Measurements from ENCODE around the gene COA3.

The COA3 gene

GRCh38 chr17:42818379-42818778 is 19.9 kb upstream of the COA3 start:
- DNase-seq (ENCODE audit: low read depth in 2 of 2), result no peak

DNA sequence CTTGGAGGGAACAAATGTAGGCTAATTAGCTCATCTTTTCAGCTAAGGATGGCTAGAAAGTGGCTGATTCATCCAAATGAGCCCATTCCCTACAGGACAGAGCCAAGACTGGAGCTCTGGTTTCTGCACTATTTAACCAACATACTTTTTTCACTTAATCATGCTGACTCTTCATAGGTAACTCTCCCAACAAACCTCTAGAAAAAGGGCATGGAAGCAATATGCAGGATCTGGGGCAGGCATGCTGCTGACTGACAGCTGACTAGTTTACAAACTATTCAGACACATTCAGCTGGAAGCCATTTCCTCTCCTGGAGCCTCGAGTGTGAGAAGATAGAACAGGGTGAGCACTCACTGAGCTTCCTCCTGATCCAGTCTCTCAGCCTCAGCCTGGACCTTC is 19.4 kb upstream of the COA3 start:
- no peak for DNase-seq (ENCODE audit: low read depth in 2 of 2)

DNA sequence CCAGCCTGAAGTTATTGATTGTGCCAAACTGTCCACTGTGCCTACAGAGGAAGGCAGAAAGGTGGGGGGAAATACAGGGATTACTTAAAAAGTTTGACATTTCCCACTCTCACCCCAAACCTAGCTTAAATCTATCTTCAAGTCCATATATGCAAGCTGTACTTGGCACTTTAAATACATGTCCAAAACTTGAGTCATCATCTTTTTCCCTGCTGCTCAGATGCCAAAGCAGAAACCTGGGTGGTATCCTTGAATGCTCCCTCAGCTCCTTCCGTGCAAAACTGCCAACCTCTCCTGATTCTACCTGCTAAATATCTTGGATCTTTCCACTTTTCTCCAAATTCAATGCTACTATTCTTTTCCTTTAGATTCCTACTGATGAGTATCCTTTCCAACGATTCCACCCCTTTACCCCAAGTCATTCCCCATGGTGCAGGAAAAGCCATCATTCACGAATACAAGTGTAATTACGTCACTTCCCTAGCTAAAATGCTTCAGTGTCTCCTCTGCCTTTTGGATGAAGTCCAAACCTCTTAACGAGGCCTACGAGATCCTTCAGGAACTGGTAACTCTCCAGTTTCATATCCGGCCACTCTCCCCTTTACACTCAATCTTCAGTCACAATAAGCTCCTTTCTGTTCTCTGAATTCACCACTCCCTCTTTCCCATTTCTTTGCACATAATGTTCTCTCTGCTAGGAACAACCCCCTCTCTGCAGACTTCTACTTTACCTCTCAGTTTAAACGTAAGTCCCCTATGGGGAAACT is 16.3 kb upstream of the COA3 start:
- no peak for DNase-seq (ENCODE audit: low read depth in 2 of 2)

GRCh38 chr17:42809250-42809649 is 10.7 kb upstream of the COA3 start:
- no peak for DNase-seq (ENCODE audit: low read depth in 2 of 2)

DNA sequence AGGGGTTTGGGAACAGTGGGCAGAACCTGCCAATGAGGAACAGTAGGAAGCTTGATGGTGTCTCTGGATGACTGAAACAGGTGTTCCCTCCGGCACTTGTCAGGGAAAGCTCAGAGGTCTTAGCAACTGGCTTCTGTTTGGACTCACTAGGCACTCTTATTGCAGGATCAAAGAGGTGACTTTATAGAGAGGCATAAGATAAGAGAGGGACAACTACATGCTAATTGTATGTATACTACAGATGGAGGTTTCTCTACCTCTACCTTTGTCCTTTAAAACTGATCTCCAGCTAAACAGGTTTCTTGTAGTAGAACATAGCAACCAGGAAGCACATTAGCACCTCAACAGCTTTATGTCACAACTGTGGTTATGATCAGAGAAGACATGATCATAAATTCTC is 7.7 kb upstream of the COA3 start:
- no peak for DNase-seq (ENCODE audit: low read depth in 2 of 2)

DNA sequence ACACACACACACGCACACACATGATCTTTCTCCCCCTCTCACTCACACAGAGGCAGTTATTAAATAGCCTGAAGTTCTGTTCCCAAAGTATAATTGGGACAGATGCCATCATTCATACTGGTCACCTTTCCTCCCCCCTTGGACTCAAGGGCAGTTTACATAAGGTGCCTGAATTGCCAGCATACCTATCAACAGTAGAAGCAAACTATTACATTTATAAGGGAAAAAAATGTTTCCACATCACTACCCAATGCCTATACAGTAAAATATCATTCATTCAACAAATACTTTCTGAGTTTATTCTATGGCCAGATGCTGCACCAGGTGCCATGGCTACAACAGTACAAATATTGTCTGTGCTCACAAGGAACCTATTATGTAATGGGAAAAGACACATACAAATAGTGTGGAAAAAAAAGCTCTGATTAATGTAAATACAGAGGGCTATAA is 6.4 kb upstream of the COA3 start:
- DNase-seq (ENCODE audit: low read depth in 2 of 2), result no peak

GRCh38 chr17:42803074-42803883 is 4.8 kb upstream of the COA3 start:
- DNase-seq (ENCODE audit: low read depth in 2 of 2), result no peak

DNA sequence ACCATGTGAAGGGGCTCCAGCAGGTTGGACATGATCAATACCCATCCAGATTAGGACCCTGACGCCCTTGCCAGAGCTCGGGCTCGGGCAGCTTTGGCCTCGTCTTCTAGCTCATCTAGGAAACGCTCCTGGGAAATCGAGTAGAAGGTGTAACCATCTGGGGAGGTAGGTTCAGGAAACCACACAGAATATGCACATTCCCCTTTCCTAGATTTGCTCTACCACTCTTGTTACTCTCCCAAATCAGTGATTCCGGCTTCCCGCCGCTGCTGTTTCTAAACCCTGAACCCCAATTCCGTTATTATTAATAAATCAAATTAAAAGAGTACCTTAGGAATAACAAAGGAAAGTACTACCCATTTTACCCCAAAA is 507 bp downstream of the COA3 start:
- no peak for DNase-seq (ENCODE audit: low read depth in 2 of 2)

- DNase-seq (ENCODE audit: low read depth in 2 of 2), result no peak
Measured at GRCh38 chr17:42797067-42798007, 1.2 kb downstream of the COA3 start.

DNA sequence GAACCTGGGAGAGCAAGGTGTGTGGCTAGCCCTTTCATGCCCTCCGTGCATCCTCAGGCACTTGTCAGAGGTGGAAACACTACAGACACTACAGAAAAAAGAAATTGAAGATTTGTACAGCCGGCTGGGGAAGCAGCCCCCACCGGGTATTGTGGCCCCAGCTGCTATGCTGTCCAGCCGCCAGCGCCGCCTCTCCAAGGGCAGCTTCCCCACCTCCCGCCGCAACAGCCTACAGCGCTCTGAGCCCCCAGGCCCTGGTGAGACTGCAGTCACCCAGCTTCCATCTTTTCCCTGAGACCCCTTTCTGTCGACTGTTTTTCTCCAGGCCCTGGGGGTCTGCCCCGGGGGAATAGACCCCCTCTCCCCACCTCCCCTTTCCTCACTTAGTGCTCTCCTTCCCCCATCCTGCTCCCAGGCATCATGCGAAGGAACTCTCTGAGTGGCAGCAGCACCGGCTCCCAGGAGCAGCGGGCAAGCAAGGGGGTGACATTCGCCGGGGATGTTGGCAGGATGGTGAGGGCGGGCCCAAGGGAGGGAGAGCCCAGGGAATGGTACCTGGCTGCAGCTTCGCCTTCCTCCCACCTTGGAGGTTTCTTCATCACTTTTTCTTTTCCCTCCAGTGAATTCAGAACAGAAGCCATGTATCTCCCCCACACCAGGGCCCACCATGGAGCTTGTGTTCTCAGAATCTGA is 2.3 kb downstream of the COA3 start:
- DNase-seq (ENCODE audit: low read depth in 2 of 2), result no peak

GRCh38 chr17:42795465-42795864 is 3.0 kb downstream of the COA3 start:
- no peak for DNase-seq (ENCODE audit: low read depth in 2 of 2)

DNA sequence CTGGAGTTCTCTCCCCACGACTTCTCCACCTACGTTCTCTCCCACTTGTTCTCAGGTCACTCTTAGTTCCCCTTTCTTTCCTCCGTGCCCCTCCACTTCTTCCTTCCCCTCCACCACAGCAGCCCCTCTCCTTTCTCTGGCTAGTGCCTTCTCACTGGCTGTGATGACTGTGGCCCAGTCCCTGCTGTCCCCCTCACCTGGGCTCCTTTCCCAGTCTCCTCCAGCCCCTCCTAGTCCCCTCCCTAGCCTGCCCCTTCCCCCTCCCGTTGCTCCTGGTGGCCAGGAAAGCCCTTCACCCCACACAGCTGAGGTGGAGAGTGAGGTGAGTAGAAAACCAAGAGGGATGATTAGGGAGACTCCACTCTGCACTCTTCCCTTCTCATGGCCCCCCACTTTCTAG is 3.4 kb downstream of the COA3 start:
- DNase-seq (ENCODE audit: low read depth in 2 of 2), result no peak

DNA sequence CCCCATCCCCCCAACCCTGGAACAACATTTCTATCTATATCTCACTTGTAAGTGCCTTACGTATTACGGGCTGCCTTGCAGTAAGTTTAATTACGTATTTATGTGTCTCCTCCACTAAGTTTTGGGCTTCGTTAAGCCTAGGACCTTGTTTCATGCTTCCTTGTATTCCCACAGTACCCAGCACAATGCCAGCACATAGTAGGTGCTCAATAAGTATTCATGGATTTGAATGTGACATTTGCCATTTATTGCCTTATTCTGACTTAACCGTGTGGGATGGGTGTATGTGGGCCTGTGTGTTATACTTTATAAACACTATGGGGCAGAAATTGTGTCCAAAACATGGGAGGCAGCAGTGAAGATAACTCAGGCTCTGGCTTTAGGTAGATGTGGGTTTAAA is 6.0 kb downstream of the COA3 start:
- DNase-seq (ENCODE audit: low read depth in 2 of 2), result no peak

DNA sequence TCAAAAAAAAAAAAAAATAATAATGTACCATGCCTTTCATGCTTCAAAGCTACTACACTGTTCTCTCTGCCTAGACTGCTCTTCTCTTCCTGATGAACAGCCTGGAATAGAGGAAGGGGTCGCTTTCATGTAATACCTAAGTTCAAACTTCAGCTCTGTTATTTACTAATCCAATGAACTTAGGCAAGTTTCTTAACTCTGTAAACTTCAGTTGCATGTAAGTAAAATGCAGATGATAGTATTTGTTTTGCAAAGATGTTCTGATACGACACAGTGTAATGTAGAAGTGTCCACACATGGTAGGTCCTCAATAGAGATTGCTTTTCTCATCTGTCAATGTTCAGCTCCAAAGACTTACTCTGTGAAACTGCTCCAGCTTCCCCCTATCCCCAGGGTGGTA is 6.6 kb downstream of the COA3 start:
- no peak for DNase-seq (ENCODE audit: low read depth in 2 of 2)

DNA sequence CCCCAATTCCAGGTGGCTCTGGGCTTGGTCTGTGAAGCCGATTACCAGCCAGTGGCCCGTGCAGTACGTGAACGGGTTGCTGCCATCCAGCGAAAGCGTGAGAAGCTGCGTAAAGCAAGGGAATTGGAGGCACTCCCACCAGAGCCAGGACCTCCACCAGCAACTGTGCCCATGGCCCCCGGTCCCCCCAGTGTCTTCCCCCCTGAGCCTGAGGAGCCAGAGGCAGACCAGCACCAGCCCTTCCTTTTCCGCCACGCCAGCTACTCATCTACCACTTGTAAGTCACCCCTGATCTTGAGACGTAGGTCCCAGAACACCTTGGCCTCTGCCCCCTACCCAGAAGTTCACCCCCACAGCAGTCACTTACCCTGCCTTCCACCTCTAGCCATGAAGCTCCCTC is 11.2 kb downstream of the COA3 start:
- DNase-seq (ENCODE audit: low read depth in 2 of 2), result no peak

DNA sequence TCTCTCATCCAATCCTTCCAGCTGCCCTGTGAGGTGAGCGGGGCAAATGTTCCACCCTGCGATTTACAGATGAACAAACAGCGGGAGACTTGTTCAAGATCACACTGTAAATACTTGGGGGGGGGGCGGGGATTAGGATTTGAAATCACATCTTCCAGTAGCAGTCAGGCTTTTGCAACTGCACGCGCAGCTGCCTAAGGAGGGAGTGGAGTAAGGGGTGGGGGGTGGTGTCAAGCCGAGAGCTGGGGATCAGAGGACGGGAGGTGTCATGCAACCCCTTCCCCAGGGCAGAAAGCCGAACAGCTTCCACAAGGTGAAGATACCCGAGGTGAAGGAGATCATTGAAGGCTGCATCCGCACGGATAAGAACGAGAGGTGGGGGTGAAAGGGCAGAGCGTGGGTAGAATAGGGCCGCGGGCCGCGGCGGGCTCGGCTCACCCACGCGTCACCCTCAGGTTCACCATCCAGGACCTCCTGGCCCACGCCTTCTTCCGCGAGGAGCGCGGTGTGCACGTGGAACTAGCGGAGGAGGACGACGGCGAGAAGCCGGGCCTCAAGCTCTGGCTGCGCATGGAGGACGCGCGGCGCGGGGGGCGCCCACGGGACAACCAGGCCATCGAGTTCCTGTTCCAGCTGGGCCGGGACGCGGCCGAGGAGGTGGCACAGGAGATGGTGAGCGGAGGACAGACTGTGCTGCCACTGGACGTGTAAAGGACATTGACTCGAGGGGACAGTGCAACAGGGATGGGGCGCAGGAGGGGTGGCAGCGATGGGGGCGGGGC is 13.5 kb downstream of the COA3 start:
- DNase-seq (ENCODE audit: low read depth in 2 of 2), result no peak

GRCh38 chr17:42784409-42784808 is 14.1 kb downstream of the COA3 start:
- no peak for DNase-seq (ENCODE audit: low read depth in 2 of 2)

GRCh38 chr17:42783791-42784138 is 14.7 kb downstream of the COA3 start:
- no peak for DNase-seq (ENCODE audit: low read depth in 2 of 2)

DNA sequence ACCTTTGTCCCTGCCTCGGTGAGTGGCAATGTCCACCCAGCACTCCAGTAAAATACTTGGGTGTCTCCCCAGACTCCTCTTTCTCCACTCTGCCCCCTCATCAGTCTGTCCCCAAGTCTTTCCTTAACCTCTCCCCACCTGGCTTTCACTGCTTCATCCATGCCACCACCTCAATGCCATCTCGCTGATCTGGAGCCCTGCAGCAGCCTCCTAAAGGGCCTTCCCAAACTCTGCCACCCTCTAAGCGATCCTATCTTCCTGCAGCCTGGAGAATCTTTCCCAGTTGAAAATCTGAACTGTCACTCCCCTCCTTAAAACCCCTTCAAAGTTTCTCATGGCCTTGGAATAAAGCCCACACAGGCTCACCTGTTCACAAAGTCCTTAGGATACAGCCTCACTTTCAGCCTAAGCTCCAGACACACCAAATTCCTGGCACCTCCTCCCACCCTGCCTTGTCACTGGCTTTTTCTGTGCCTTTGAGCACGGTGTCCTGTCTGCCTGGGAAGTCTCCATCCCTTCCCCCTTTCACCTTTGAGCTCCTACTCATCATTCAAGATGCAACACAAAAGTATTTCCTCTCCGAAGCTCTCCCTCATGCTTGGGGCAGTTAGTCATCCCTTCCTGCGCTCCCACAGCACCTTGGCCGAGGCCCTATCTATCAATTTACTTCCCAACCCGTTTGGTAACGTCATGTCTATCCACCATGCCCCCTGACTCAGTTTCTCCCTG is 15.3 kb downstream of the COA3 start:
- no peak for DNase-seq (ENCODE audit: low read depth in 2 of 2)
